ENCODE measurements around the gene SLC16A9.
"Not testable (repeated sequence)": the region's sequence is repeated elsewhere in the genome, so short reads cannot be mapped to it uniquely, and the experiment has no call there.

The SLC16A9 gene

GRCh38 chr10:59744762-59745161 is 35.1 kb upstream of the SLC16A9 start:
- H3K79me1 ChIP-seq (replicated peaks; ENCODE audit: low read length, poor library complexity, severe bottlenecking); H3K4me1 ChIP-seq (ENCODE audit: control insufficient read depth, insufficient read depth, low read depth, low read length); H2BK5ac ChIP-seq (ENCODE audit: low read depth, low read length, poor library complexity, severe bottlenecking); H3K27ac ChIP-seq (ENCODE audit: low read length, poor library complexity, severe bottlenecking); H2AK5ac ChIP-seq (ENCODE audit: low read length, severe bottlenecking); H3K27me3 ChIP-seq (ENCODE audit: control insufficient read depth in 1 of 2, insufficient read depth in 1 of 2, low read length in 2 of 2); H3K4me2 ChIP-seq (ENCODE audit: low read length, poor library complexity, severe bottlenecking); H3K9me3 ChIP-seq (ENCODE audit: control insufficient read depth, low read length); H3K4ac ChIP-seq (ENCODE audit: low read depth in 1 of 2, low read length in 2 of 2); H3K18ac ChIP-seq (ENCODE audit: low read depth in 1 of 2, low read length in 2 of 2); H3K14ac ChIP-seq (ENCODE audit: low read length in 2 of 2); H3K23ac ChIP-seq (ENCODE audit: low read length in 2 of 2); H3K9ac ChIP-seq (ENCODE audit: low read length); H4K91ac ChIP-seq (ENCODE audit: low read length); H2AFZ ChIP-seq (ENCODE audit: low read depth, low read length); H2BK120ac ChIP-seq (ENCODE audit: low read depth, low read length); H4K8ac ChIP-seq (ENCODE audit: low read length); H3K4me3 ChIP-seq (ENCODE audit: insufficient read depth in 1 of 2, low read depth in 1 of 2, low read length in 2 of 2); H3K36me3 ChIP-seq (ENCODE audit: control insufficient read depth in 1 of 2, insufficient read depth in 2 of 2, low read depth in 1 of 2, low read length in 2 of 2); H2BK15ac ChIP-seq (ENCODE audit: low read depth, poor library complexity, severe bottlenecking); H2BK12ac ChIP-seq (ENCODE audit: low read length in 2 of 2); DNase-seq: not testable (repeated sequence)
- WGBS: 90% methylated on average over 4 of the region's 6 CpGs

- not testable (repeated sequence) for H3K4me1 ChIP-seq (ENCODE audit: control insufficient read depth, insufficient read depth, low read depth, low read length); H2BK12ac ChIP-seq (ENCODE audit: low read length in 2 of 2); H2BK120ac ChIP-seq (ENCODE audit: low read depth, low read length); H3K79me1 ChIP-seq (replicated peaks; ENCODE audit: low read length, poor library complexity, severe bottlenecking); DNase-seq; H3K4ac ChIP-seq (ENCODE audit: low read depth in 1 of 2, low read length in 2 of 2); H2BK15ac ChIP-seq (ENCODE audit: low read depth, poor library complexity, severe bottlenecking); H2AK5ac ChIP-seq (ENCODE audit: low read length, severe bottlenecking); H3K14ac ChIP-seq (ENCODE audit: low read length in 2 of 2); H3K4me3 ChIP-seq (ENCODE audit: insufficient read depth in 1 of 2, low read depth in 1 of 2, low read length in 2 of 2); H2AFZ ChIP-seq (ENCODE audit: low read depth, low read length); H3K18ac ChIP-seq (ENCODE audit: low read depth in 1 of 2, low read length in 2 of 2); H3K27ac ChIP-seq (ENCODE audit: low read length, poor library complexity, severe bottlenecking); H3K36me3 ChIP-seq (ENCODE audit: control insufficient read depth in 1 of 2, insufficient read depth in 2 of 2, low read depth in 1 of 2, low read length in 2 of 2); H3K4me2 ChIP-seq (ENCODE audit: low read length, poor library complexity, severe bottlenecking); H3K27me3 ChIP-seq (ENCODE audit: control insufficient read depth in 1 of 2, insufficient read depth in 1 of 2, low read length in 2 of 2); H4K91ac ChIP-seq (ENCODE audit: low read length); H3K23ac ChIP-seq (ENCODE audit: low read length in 2 of 2); H3K9me3 ChIP-seq (ENCODE audit: control insufficient read depth, low read length); H3K9ac ChIP-seq (ENCODE audit: low read length); H4K8ac ChIP-seq (ENCODE audit: low read length); H2BK5ac ChIP-seq (ENCODE audit: low read depth, low read length, poor library complexity, severe bottlenecking)
- WGBS: 92% methylated on average over 32 of the region's 32 CpGs
Observed at GRCh38 chr10:59744156-59744555, 34.5 kb upstream of the SLC16A9 start.

- no peak overlapping the region for H3K4me2 ChIP-seq (ENCODE audit: low read length, poor library complexity, severe bottlenecking)
- H3K4me3 ChIP-seq (ENCODE audit: insufficient read depth in 1 of 2, low read depth in 1 of 2, low read length in 2 of 2): no peak overlapping the region
- no peaks in the 10 kb centered on the region for H3K36me3 ChIP-seq (ENCODE audit: control insufficient read depth in 1 of 2, insufficient read depth in 2 of 2, low read depth in 1 of 2, low read length in 2 of 2)
- H3K4ac ChIP-seq (ENCODE audit: low read depth in 1 of 2, low read length in 2 of 2): no peak overlapping the region
- no peak overlapping the region for H2AFZ ChIP-seq (ENCODE audit: low read depth, low read length)
- no peak overlapping the region for H4K91ac ChIP-seq (ENCODE audit: low read length)
- H3K9ac ChIP-seq (ENCODE audit: low read length): no peak overlapping the region
- no peaks in the 10 kb centered on the region for H3K79me1 ChIP-seq (replicated peaks; ENCODE audit: low read length, poor library complexity, severe bottlenecking)
- no peak overlapping the region for H3K14ac ChIP-seq (ENCODE audit: low read length in 2 of 2)
- H2BK12ac ChIP-seq (ENCODE audit: low read length in 2 of 2): no peak overlapping the region
- no peak overlapping the region for H3K27ac ChIP-seq (ENCODE audit: low read length, poor library complexity, severe bottlenecking)
- no peak for DNase-seq
- H2BK15ac ChIP-seq (ENCODE audit: low read depth, poor library complexity, severe bottlenecking): no peak overlapping the region
- H3K4me1 ChIP-seq (ENCODE audit: control insufficient read depth, insufficient read depth, low read depth, low read length): no peaks in the 10 kb centered on the region
- H2AK5ac ChIP-seq (ENCODE audit: low read length, severe bottlenecking): no peak overlapping the region
- 94% methylated on average over 4 of the region's 5 CpGs for WGBS
- no peaks in the 10 kb centered on the region for H3K9me3 ChIP-seq (ENCODE audit: control insufficient read depth, low read length)
- H3K27me3 ChIP-seq (ENCODE audit: control insufficient read depth in 1 of 2, insufficient read depth in 1 of 2, low read length in 2 of 2): peaks cover 2 to 3% of the 10 kb centered on the region in 2 experiments
- no peak overlapping the region for H3K23ac ChIP-seq (ENCODE audit: low read length in 2 of 2)
- H2BK120ac ChIP-seq (ENCODE audit: low read depth, low read length): no peak overlapping the region
- H2BK5ac ChIP-seq (ENCODE audit: low read depth, low read length, poor library complexity, severe bottlenecking): no peak overlapping the region
- no peak overlapping the region for H4K8ac ChIP-seq (ENCODE audit: low read length)
- H3K18ac ChIP-seq (ENCODE audit: low read depth in 1 of 2, low read length in 2 of 2): no peak overlapping the region
Observed at GRCh38 chr10:59741583-59741982, 31.9 kb upstream of the SLC16A9 start.

- Histone ChIP-seq H3K27ac (ENCODE audit: low read length, poor library complexity, severe bottlenecking) (no peak overlapping the region), H3K4me1 (ENCODE audit: control insufficient read depth, insufficient read depth, low read depth, low read length) (no peaks in the 10 kb centered on the region), H3K27me3 (ENCODE audit: control insufficient read depth in 1 of 2, insufficient read depth in 1 of 2, low read length in 2 of 2) (peaks cover 0 to 3% of the 10 kb centered on the region in 2 experiments), H3K23ac (ENCODE audit: low read length in 2 of 2) (no peak overlapping the region), H2AK5ac (ENCODE audit: low read length, severe bottlenecking) (no peak overlapping the region), H3K4ac (ENCODE audit: low read depth in 1 of 2, low read length in 2 of 2) (no peak overlapping the region), H2BK120ac (ENCODE audit: low read depth, low read length) (no peak overlapping the region), H3K18ac (ENCODE audit: low read depth in 1 of 2, low read length in 2 of 2) (no peak overlapping the region), H3K36me3 (ENCODE audit: control insufficient read depth in 1 of 2, insufficient read depth in 2 of 2, low read depth in 1 of 2, low read length in 2 of 2) (no peaks in the 10 kb centered on the region), H3K9ac (ENCODE audit: low read length) (no peak overlapping the region), H3K4me2 (ENCODE audit: low read length, poor library complexity, severe bottlenecking) (no peak overlapping the region), H4K8ac (ENCODE audit: low read length) (no peak overlapping the region), H2BK5ac (ENCODE audit: low read depth, low read length, poor library complexity, severe bottlenecking) (no peak overlapping the region), H2AFZ (ENCODE audit: low read depth, low read length) (no peak overlapping the region), H3K79me1 (replicated peaks; ENCODE audit: low read length, poor library complexity, severe bottlenecking) (no peaks in the 10 kb centered on the region), H3K9me3 (ENCODE audit: control insufficient read depth, low read length) (no peaks in the 10 kb centered on the region), H3K14ac (ENCODE audit: low read length in 2 of 2) (no peak overlapping the region), H3K4me3 (ENCODE audit: insufficient read depth in 1 of 2, low read depth in 1 of 2, low read length in 2 of 2) (no peak overlapping the region), H2BK12ac (ENCODE audit: low read length in 2 of 2) (no peak overlapping the region), H2BK15ac (ENCODE audit: low read depth, poor library complexity, severe bottlenecking) (no peak overlapping the region), H4K91ac (ENCODE audit: low read length) (no peak overlapping the region)
- no peak for DNase-seq
Observed at GRCh38 chr10:59741048-59741447, 31.4 kb upstream of the SLC16A9 start.

All from mesenchymal stem cell (in vitro differentiated cells and primary cell).